GM12872 (cell line): ENCODE results near the gene MRPL20.

Source experiments
- CTCF ChIP-seq: IDR thresholded peaks from 3 replicates; pipeline ENCODE4 v1.5.1; 2011; ENCODE audit warnings: low read depth, mild to moderate bottlenecking, low read length, moderate library complexity; ENCODE audit not compliant: insufficient read depth

MRPL20 gene

GRCh38 chr1:1436630-1437032, 29.5 kb upstream of the MRPL20 start:
- TF ChIP-seq CTCF, result no peak

- TF ChIP-seq CTCF, result no peak
Measured at GRCh38 chr1:1435911-1436629, 29.0 kb upstream of the MRPL20 start.

DNA sequence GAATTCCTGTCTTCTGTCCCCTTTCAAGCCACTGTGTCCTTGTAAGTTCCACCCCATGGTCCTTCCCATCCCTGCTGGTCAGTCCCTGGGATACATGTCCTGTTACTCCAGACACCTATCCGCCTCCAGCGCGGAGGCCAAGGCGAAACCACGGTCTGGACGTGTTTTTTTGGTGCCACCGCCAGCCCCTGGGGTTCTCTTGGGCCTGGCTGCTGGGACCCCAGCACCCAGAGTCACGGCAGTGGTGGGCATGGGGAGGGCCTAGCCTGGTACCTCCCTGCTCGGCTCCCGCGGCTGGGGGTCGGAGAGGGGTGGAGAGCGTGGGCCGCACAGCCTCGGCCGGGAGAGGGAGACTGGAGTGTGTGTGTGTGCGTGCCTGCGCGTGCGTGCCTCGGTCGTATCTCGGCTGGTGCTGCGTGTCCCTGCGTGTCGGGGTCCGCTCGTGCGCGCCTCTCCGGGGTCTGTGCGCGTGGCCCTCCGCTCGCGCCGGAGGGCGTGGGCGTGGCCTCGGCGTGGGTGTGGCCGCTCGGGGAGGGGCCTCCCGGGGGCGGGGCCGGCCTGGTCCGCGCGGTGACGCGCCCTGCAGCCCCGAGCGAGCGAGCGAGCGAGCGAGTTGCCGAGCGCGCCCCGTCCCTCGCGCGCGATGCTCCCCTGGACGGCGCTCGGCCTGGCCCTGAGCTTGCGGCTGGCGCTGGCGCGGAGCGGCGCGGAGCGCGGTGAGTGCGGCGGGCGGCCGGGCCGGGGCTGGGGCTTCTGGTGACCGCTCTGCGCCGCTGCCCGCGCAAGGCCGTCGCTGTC, 28.2 kb upstream of the MRPL20 start, which contains the start of gene VWA1:
Gene VWA1, plus strand, starts transcription at position 585 of the 798 bp plus-strand sequence. Its CDS starts 59 bp downstream, at position 644.
- no peak for TF ChIP-seq CTCF

GRCh38 chr1:1434824-1435105, 27.7 kb upstream of the MRPL20 start:
- TF ChIP-seq CTCF, result no peak

DNA sequence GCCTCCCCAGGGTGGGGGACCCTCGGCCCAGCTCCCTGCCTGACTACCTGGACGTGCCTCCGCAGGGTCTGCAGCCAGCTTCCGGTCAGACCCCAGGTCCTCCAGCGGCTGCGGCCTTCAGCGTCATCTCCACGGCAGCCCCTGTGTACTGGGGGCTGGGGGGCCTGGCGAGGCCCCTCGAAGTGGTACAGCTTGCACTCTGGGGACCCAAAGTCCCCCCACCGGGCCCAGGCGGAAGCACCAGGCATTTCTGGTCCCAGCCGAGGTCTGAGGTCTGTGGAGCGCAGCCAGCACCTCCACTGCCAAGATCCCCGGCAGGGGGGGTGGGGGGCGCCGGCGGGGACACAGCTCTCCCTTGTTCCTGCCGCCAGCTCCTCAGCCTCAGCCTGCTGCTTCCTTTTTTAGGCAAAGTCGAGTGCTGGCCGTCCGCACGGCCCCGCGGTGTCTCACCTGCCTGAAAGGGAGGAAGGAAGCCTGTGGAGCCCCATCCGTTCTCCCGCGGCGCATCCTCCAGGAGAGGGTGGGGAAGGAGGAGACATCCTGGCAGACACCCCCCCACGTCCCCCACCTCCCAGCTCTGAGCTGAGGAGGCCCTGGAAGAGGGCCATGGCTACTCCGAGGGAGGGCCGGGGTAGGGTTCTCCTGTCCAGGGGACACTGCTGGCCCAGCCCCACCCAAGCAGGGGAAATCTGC, 27.2 kb upstream of the MRPL20 start:
- TF ChIP-seq CTCF, result no peak

DNA sequence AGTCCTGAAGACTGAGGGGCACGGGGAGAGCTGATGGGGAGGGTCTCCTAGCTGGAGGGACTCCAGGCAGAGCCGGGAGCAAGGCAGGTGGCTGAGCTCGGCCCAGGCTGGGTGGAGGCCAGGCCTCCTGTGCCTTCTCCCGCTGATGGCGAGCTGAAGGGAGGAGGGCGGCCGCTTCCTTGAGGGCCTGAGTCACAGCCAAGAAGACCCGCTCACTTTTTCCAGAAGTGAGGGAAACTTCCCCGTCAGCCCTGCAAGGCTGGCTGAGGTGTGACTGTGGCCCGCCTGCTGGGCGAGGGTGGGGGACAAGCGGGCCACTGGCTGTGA, 26.7 kb upstream of the MRPL20 start:
- no peak for TF ChIP-seq CTCF

- TF ChIP-seq CTCF, result no peak
Measured at GRCh38 chr1:1432951-1433803, 26.1 kb upstream of the MRPL20 start.
